HG02981 (cell line): ENCODE measurements around the gene NUP54.
A peak's percentile ranks its signal among the peaks of the same experiment; 100 is the strongest.

Experiments
- ATAC-seq: cut with Tn5 transposase; IDR thresholded peaks from one replicate; pipeline ENCODE4 v1.9.1; 2021; ENCODE audit warnings: mild to moderate bottlenecking, moderate library complexity; ENCODE audit not compliant: unreplicated experiment

Gene NUP54

GRCh38 chr4:76074468-76074867 is 73.7 kb downstream of the NUP54 start, which contains the start of gene ART3:
Gene ART3 (plus strand): TSS chr4:76074709. CDS start chr4:76075890, 1,181 bp downstream.
- no peak for ATAC-seq

- no peak for ATAC-seq
Observed at GRCh38 chr4:76072760-76073159, 75.4 kb downstream of the NUP54 start.

- peak; percentile 81 for ATAC-seq
Observed at GRCh38 chr4:76067652-76068286, 80.4 kb downstream of the NUP54 start.

DNA sequence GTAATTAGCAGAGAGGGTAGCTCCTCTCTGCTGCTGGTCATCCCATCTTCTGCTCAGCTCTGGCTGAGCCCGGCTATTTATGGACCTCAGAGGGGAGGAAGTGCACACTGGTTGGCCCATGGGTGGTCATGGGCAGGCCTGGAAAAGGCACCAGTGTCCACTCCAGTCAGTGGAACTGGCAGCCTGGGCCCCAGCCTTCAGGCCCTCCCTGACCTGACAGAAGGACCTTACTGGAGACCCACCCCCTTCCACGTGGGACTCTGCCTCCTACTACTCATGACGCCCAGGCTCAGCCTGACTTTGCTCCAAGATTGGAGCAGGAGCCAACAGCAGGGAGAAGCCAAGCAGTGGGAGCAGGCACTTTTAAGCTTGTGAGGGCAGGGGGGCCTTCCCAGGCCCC is 81.7 kb downstream of the NUP54 start:
- no peak for ATAC-seq
